Adrenal gland (tissue), 12 donors: ENCODE data around the gene MID1IP1. TPM values are rescaled to one million over a fixed set of nuclear protein-coding genes. Genes with fewer than 3 reads are reported as not detected.

Experiments
- DNase-seq, 7 donors: peaks; one replicate each; pipeline ENCODE4 v3.0.0-alpha.2; 2019 to 2020
- H3K27ac ChIP-seq, 5 donors: fragments of 200-600 bp; sonication (generic) in 4 of 5; 1 replicate in 3 of 5; 2 replicates in 2 of 5; pipeline versions ENCODE4 v1.5.1 to v1.8.0; 2016 to 2020; ENCODE audit warnings: mild to moderate bottlenecking in 1 of 5
- H3K27me3 ChIP-seq: fragments of 200-600 bp; 2 replicates; pipeline ENCODE4 v1.8.0; 2021
- H3K36me3 ChIP-seq, 2 donors: fragments of 200-600 bp; replicated peaks in 1 of 2; 1 replicate in 1 of 2; 2 replicates in 1 of 2; pipeline versions ENCODE4 v1.5.1 to v1.8.0; 2018 to 2022
- H3K4me1 ChIP-seq, 2 donors: fragments of 200-600 bp; replicated peaks in 1 of 2; 1 replicate in 1 of 2; 2 replicates in 1 of 2; pipeline versions ENCODE4 v1.5.1 to v1.8.0; 2018 to 2021
- H3K4me3 ChIP-seq, 4 donors: fragments of 200-600 bp; sonication (generic) in 3 of 4; one replicate each; pipeline ENCODE4 v1.5.1; 2016 to 2018
- H3K9me3 ChIP-seq, 3 donors: fragments of 200-600 bp; sonication (generic) in 1 of 3; replicated peaks in 1 of 3; 1 replicate in 2 of 3; 2 replicates in 1 of 3; pipeline versions ENCODE4 v1.5.1 to v1.8.0; 2016 to 2021
- CTCF ChIP-seq, 6 experiments: fragments of 450-650 bp in 4 of 6; fragments of 200-600 bp in 2 of 6; sonication (generic) in 1 of 6; IDR thresholded peaks; 1 replicate in 5 of 6; 2 replicates in 1 of 6; pipeline versions ENCODE4 v1.5.1 to v1.8.0; 2016 to 2021; ENCODE audit warnings: antibody characterized with exemption in 6 of 6, mild to moderate bottlenecking in 2 of 6, moderate library complexity in 1 of 6
- POLR2A ChIP-seq, 2 donors: fragments of 450-650 bp; IDR thresholded peaks; one replicate each; pipeline ENCODE4 v1.6.1; 2017; ENCODE audit warnings: antibody characterized with exemption in 2 of 2, mild to moderate bottlenecking in 2 of 2, moderate library complexity in 1 of 2
- WGBS, 4 donors: extraction: QIAGEN DNeasy Blood & Tissue Kit in 2 of 4; methylation state at CpG; one replicate each; pipeline versions ENCODE4 v1.1.5 to v1.1.7; 2013 to 2017; 5-methylcytosine and 5-hydroxymethylcytosine counted together
- intact Hi-C, 2 donors: fragments of 100-400 bp; cut with DNase I; formaldehyde crosslinking; loops; one replicate each; pipeline versions ENCODE4 v1.14.1 to v1.15.0; 2022 to 2023
- polyA plus RNA-seq, 3 donors: library from polyadenylated mRNA; stranded (reverse); fragments of 200-250 nt in 2 of 3; fragments of 350-450 nt in 1 of 3; fragmentation: Illumina TruSeq in 1 of 3; extraction: RNeasy Lipid Tissue Mini Kit (QIAGEN cat#74804) in 1 of 3; gene quantifications; one replicate each; pipeline ENCODE4 v1.2.3, GENCODE V29; 2013 to 2014
- total RNA-seq, 9 donors: library from RNA; depleted of rRNA in 4 of 9; stranded (reverse); fragments of >200 nt in 4 of 9; fragments of 120-200 nt in 1 of 9; fragmentation: NEBNext Ultra II Directional in 1 of 9; extraction: Animal tissue kit (Norgen Biotek cat#: 25700) in 1 of 9; gene quantifications; one replicate each; pipeline versions ENCODE4 v1.1.0 to v1.2.4, GENCODE V29; 2013 to 2023
- donor health status: healthy with polysubstance abuse.
- donor health status: Bipolar disorder and iron deficiency.
- donor health status: DM: yes; HTN: yes; CAD: no.
- donor health status: DM: no; HTN: no; CAD: no.
- donor health status: DM: no; HTN: no; CAD: no.
- donor health status: DM: yes; HTN: yes; CAD: no.

MID1IP1 gene
- total and polyA plus RNA-seq, 12 donors: 16.8 to 106 (median 50.6) TPM

GRCh38 chrX:38847206-38847902 lies 46.1 kb downstream of the MID1IP1 start:
- H3K27me3 ChIP-seq: peaks cover 6% of the 10 kb centered on the region
- H3K27ac ChIP-seq: no peak overlapping the region
- intact Hi-C loops: no loop called here
- no peaks in the 10 kb centered on the region for H3K36me3 ChIP-seq
- no peaks in the 10 kb centered on the region for H3K4me1 ChIP-seq
- TF ChIP-seq CTCF (IDR thresholded peaks at IDR 0.05) (no peak), POLR2A (IDR thresholded peaks at IDR 0.05) (no peak)
- H3K9me3 ChIP-seq: no peaks in the 10 kb centered on the region
- no peak overlapping the region for H3K4me3 ChIP-seq
- DNase-seq: no peak
- 70 to 95% (median 82%) methylated on average over 5 of the region's 5 CpGs for WGBS, 4 donors

GRCh38 chrX:38847903-38848230 lies 46.6 kb downstream of the MID1IP1 start:
- H3K36me3 ChIP-seq: no peaks in the 10 kb centered on the region
- no peaks in the 10 kb centered on the region for H3K4me1 ChIP-seq
- intact Hi-C loops: no loop called here
- WGBS, 4 donors: 27 to 57% (median 52%) methylated on average over 1 of the region's 1 CpG
- no peak overlapping the region for H3K4me3 ChIP-seq
- peaks cover 3% of the 10 kb centered on the region for H3K27me3 ChIP-seq
- H3K27ac ChIP-seq: no peak overlapping the region
- no peak for DNase-seq
- TF ChIP-seq CTCF (IDR thresholded peaks at IDR 0.05) (no peak), POLR2A (IDR thresholded peaks at IDR 0.05) (no peak)
- H3K9me3 ChIP-seq: no peaks in the 10 kb centered on the region

- no peak overlapping the region for H3K4me3 ChIP-seq
- no peaks in the 10 kb centered on the region for H3K36me3 ChIP-seq
- H3K27me3 ChIP-seq: peaks cover 8% of the 10 kb centered on the region
- no peak for DNase-seq
- no peaks in the 10 kb centered on the region for H3K9me3 ChIP-seq
- TF ChIP-seq CTCF (IDR thresholded peaks at IDR 0.05) (no peak), POLR2A (IDR thresholded peaks at IDR 0.05) (no peak)
- WGBS, 4 donors: 62 to 74% (median 68%) methylated on average over 6 to 7 of the region's 7 CpGs
- H3K27ac ChIP-seq: no peak overlapping the region
- no peaks in the 10 kb centered on the region for H3K4me1 ChIP-seq
- intact Hi-C loops: no loop called here
Measured at GRCh38 chrX:38848671-38849455, 47.6 kb downstream of the MID1IP1 start.

GRCh38 chrX:38850807-38851544 lies 49.7 kb downstream of the MID1IP1 start:
- H3K9me3 ChIP-seq: no peaks in the 10 kb centered on the region
- intact Hi-C loops: no loop called here
- no peak overlapping the region for H3K4me3 ChIP-seq
- peaks cover 8% of the 10 kb centered on the region for H3K27me3 ChIP-seq
- no peak overlapping the region for H3K27ac ChIP-seq
- no peak for DNase-seq
- H3K36me3 ChIP-seq: no peaks in the 10 kb centered on the region
- TF ChIP-seq CTCF (IDR thresholded peaks at IDR 0.05): no peak
- TF ChIP-seq POLR2A (IDR thresholded peaks at IDR 0.05): no peak
- H3K4me1 ChIP-seq: no peaks in the 10 kb centered on the region
- WGBS, 4 donors: 71 to 80% (median 77%) methylated on average over 6 of the region's 6 CpGs
